ENCODE measurements around the gene EFR3B.

EFR3B gene

GRCh38 chr2:25053041-25053440, 11.2 kb downstream of the EFR3B start:
- TF ChIP-seq CTCF (IDR thresholded peaks at IDR 0.05; ENCODE audit: borderline replicate concordance, control extremely low read depth, extremely low read depth, insufficient read depth, missing control alignments) = no peak
- no peak for DNase-seq (ENCODE audit: low spot score)
- in situ Hi-C loops (cut with MboI; ENCODE audit: low sequenced_read_pairs, unreplicated experiment) = no loop called here

- DNase-seq (ENCODE audit: low spot score) = no peak
- in situ Hi-C loops (cut with MboI; ENCODE audit: low sequenced_read_pairs, unreplicated experiment) = no loop called here
- no peak for TF ChIP-seq CTCF (IDR thresholded peaks at IDR 0.05; ENCODE audit: borderline replicate concordance, control extremely low read depth, extremely low read depth, insufficient read depth, missing control alignments)
Measured at GRCh38 chr2:25054720-25055119, 12.8 kb downstream of the EFR3B start.

- DNase-seq (ENCODE audit: low spot score) = no peak
- TF ChIP-seq CTCF (IDR thresholded peaks at IDR 0.05; ENCODE audit: borderline replicate concordance, control extremely low read depth, extremely low read depth, insufficient read depth, missing control alignments) = no peak
- in situ Hi-C loops (cut with MboI; ENCODE audit: low sequenced_read_pairs, unreplicated experiment) = no loop called here
Measured at GRCh38 chr2:25055376-25055920, 13.6 kb downstream of the EFR3B start.

- no peak for DNase-seq (ENCODE audit: low spot score)
- in situ Hi-C loops (cut with MboI; ENCODE audit: low sequenced_read_pairs, unreplicated experiment) = no loop called here
- TF ChIP-seq CTCF (IDR thresholded peaks at IDR 0.05; ENCODE audit: borderline replicate concordance, control extremely low read depth, extremely low read depth, insufficient read depth, missing control alignments) = no peak
Measured at GRCh38 chr2:25056098-25056821, 14.4 kb downstream of the EFR3B start.

- in situ Hi-C loops (cut with MboI; ENCODE audit: low sequenced_read_pairs, unreplicated experiment) = no loop called here
- no peak for DNase-seq (ENCODE audit: low spot score)
- no peak for TF ChIP-seq CTCF (IDR thresholded peaks at IDR 0.05; ENCODE audit: borderline replicate concordance, control extremely low read depth, extremely low read depth, insufficient read depth, missing control alignments)
Measured at GRCh38 chr2:25062511-25062917, 20.6 kb downstream of the EFR3B start.

- in situ Hi-C loops (cut with MboI; ENCODE audit: low sequenced_read_pairs, unreplicated experiment) = no loop called here
- no peak for DNase-seq (ENCODE audit: low spot score)
- no peak for TF ChIP-seq CTCF (IDR thresholded peaks at IDR 0.05; ENCODE audit: borderline replicate concordance, control extremely low read depth, extremely low read depth, insufficient read depth, missing control alignments)
Measured at GRCh38 chr2:25063876-25064660, 22.2 kb downstream of the EFR3B start.
